HTR-8/SVneo (cell line): ENCODE results near the gene IGFL3.
A peak's percentile ranks its signal among the peaks of the same experiment; 100 is the strongest.

ENCODE experiments used
- DNase-seq: peaks from one replicate; pipeline ENCODE4 v3.0.0; 2011; ENCODE audit warnings: low spot score, mixed read lengths; ENCODE audit not compliant: insufficient read length
- FAIRE-seq: peaks from 2 replicates; lab custom pipeline; 2011; peaks lifted over from hg19 to GRCh38; lab: Jason Lieb, UNC

IGFL3 gene

GRCh38 chr19:46079576-46079975 is 44.9 kb downstream of the IGFL3 start:
- DNase-seq (no peak), FAIRE-seq (no peak)

GRCh38 chr19:46078573-46079332 is 45.7 kb downstream of the IGFL3 start:
- FAIRE-seq (peak; percentile 44), DNase-seq (peak; percentile 48)

- no peak for DNase-seq
- no peak for FAIRE-seq
Measured at GRCh38 chr19:46077815-46078167, 46.7 kb downstream of the IGFL3 start.

- FAIRE-seq (no peak), DNase-seq (peak; percentile 76)
Measured at GRCh38 chr19:46076951-46077814, 47.3 kb downstream of the IGFL3 start.

- FAIRE-seq (no peak), DNase-seq (no peak)
Measured at GRCh38 chr19:46076031-46076880, 48.2 kb downstream of the IGFL3 start.

- DNase-seq (no peak), FAIRE-seq (no peak)
Measured at GRCh38 chr19:46073268-46073922, 51.1 kb downstream of the IGFL3 start.
